ENCODE results near the gene CTIF.
"Not testable (repeated sequence)": the region's sequence is repeated elsewhere in the genome, so short reads cannot be mapped to it uniquely, and the experiment has no call there.

Gene CTIF

GRCh38 chr18:48869591-48869990 lies 330.8 kb downstream of the CTIF start:
- Histone ChIP-seq H3K79me2 (ENCODE audit: insufficient read depth, low read length) (no peaks in the 10 kb centered on the region), H4K20me1 (ENCODE audit: low read depth, low read length) (no peaks in the 10 kb centered on the region), H3K4me2 (ENCODE audit: low read depth, low read length, poor library complexity, severe bottlenecking) (no peak overlapping the region), H3K4me3 (ENCODE audit: insufficient read depth, low read length, poor library complexity, severe bottlenecking) (no peak overlapping the region), H3K9ac (ENCODE audit: low read length) (no peak overlapping the region), H3K27ac (ENCODE audit: low read depth, low read length) (no peak overlapping the region), H3K9me2 (replicated peaks; ENCODE audit: insufficient read depth, low read length) (no peaks in the 10 kb centered on the region), H2AFZ (ENCODE audit: low read depth, low read length, severe bottlenecking) (no peak overlapping the region), H3K9me3 (ENCODE audit: insufficient read depth, low read length) (no peaks in the 10 kb centered on the region), H3K27me3 (ENCODE audit: low read length) (no peaks in the 10 kb centered on the region), H3F3A (ENCODE audit: insufficient read depth) (no peaks in the 10 kb centered on the region), H3K36me3 (ENCODE audit: low read length) (no peaks in the 10 kb centered on the region)
- TF ChIP-seq EZH2phosphoT487 (conservative IDR thresholded peaks at IDR 0.05; ENCODE audit: low read length), result no peak
- TF ChIP-seq, protein P1, sequence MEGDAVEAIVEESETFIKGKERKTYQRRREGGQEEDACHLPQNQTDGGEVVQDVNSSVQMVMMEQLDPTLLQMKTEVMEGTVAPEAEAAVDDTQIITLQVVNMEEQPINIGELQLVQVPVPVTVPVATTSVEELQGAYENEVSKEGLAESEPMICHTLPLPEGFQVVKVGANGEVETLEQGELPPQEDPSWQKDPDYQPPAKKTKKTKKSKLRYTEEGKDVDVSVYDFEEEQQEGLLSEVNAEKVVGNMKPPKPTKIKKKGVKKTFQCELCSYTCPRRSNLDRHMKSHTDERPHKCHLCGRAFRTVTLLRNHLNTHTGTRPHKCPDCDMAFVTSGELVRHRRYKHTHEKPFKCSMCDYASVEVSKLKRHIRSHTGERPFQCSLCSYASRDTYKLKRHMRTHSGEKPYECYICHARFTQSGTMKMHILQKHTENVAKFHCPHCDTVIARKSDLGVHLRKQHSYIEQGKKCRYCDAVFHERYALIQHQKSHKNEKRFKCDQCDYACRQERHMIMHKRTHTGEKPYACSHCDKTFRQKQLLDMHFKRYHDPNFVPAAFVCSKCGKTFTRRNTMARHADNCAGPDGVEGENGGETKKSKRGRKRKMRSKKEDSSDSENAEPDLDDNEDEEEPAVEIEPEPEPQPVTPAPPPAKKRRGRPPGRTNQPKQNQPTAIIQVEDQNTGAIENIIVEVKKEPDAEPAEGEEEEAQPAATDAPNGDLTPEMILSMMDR (IDR thresholded peaks at IDR 0.05; ENCODE audit: insufficient read depth, low read length, poor library complexity, severe bottlenecking), result no peak

- not testable (repeated sequence) for H4K20me1 ChIP-seq (ENCODE audit: low read depth, low read length); H3K4me3 ChIP-seq (ENCODE audit: insufficient read depth, low read length, poor library complexity, severe bottlenecking); H3K9me2 ChIP-seq (replicated peaks; ENCODE audit: insufficient read depth, low read length); H3K79me2 ChIP-seq (ENCODE audit: insufficient read depth, low read length); H2AFZ ChIP-seq (ENCODE audit: low read depth, low read length, severe bottlenecking); H3K27ac ChIP-seq (ENCODE audit: low read depth, low read length); H3K4me2 ChIP-seq (ENCODE audit: low read depth, low read length, poor library complexity, severe bottlenecking); H3K36me3 ChIP-seq (ENCODE audit: low read length); H3K27me3 ChIP-seq (ENCODE audit: low read length); H3F3A ChIP-seq (ENCODE audit: insufficient read depth); H3K9ac ChIP-seq (ENCODE audit: low read length); H3K9me3 ChIP-seq (ENCODE audit: insufficient read depth, low read length)
Measured at GRCh38 chr18:48870926-48871325, 332.1 kb downstream of the CTIF start.

DNA sequence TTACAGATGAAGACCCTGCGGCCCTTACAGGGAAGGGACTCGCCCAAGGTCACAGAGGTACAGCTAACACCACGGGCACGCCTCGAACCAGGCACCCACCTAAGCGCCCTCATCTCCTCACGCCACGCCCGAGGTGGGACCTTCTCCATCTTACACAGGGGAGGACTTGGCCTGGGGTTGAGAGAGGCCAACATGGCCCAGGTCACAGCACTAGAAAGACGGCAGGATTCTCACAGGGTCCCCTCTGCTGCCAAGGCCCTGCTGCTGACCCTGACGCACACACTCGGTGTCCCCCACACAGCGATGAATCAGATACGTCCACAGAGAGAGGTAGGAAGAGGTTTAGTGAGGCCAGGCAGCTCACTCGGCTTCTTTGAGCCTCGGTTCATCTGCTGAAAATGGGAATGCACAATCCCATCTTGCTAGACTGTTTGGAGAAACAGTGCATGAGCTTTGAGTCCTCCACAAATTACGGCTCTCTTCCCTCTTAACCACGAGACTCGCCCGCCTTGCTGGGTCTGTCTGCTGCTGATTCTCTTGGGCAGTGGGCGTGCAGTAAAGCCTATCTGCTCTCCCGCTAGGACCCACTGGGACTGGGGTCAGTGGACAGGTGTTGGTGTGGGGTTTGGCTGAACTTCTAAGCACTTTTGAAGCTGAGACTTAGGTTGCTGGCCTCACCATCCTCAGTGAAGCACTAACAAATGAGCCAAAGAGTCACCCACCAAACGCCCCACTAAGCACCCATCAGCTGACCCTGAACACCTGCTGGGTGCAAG lies 332.7 kb downstream of the CTIF start:
- Histone ChIP-seq H3K9me2 (replicated peaks; ENCODE audit: insufficient read depth, low read length) (no peaks in the 10 kb centered on the region), H3K9ac (ENCODE audit: low read length) (no peak overlapping the region), H2AFZ (ENCODE audit: low read depth, low read length, severe bottlenecking) (no peak overlapping the region), H3K4me3 (ENCODE audit: insufficient read depth, low read length, poor library complexity, severe bottlenecking) (no peak overlapping the region), H3K9me3 (ENCODE audit: insufficient read depth, low read length) (no peaks in the 10 kb centered on the region), H4K20me1 (ENCODE audit: low read depth, low read length) (no peaks in the 10 kb centered on the region), H3K4me2 (ENCODE audit: low read depth, low read length, poor library complexity, severe bottlenecking) (no peak overlapping the region), H3F3A (ENCODE audit: insufficient read depth) (no peaks in the 10 kb centered on the region), H3K27ac (ENCODE audit: low read depth, low read length) (no peak overlapping the region), H3K36me3 (ENCODE audit: low read length) (no peaks in the 10 kb centered on the region), H3K79me2 (ENCODE audit: insufficient read depth, low read length) (no peaks in the 10 kb centered on the region), H3K27me3 (ENCODE audit: low read length) (no peaks in the 10 kb centered on the region)
- TF ChIP-seq EZH2phosphoT487 (conservative IDR thresholded peaks at IDR 0.05; ENCODE audit: low read length), result no peak
- TF ChIP-seq, protein P1 (IDR thresholded peaks at IDR 0.05; ENCODE audit: insufficient read depth, low read length, poor library complexity, severe bottlenecking), result no peak
